GM19397 (cell line): ENCODE results near the gene TMEM208.

Experiments
- ATAC-seq: cut with Tn5 transposase; IDR thresholded peaks from one replicate; pipeline ENCODE4 v1.9.1; 2021; ENCODE audit warnings: mild to moderate bottlenecking, moderate library complexity; ENCODE audit not compliant: unreplicated experiment

Gene TMEM208

GRCh38 chr16:67271446-67271845 lies 44.5 kb downstream of the TMEM208 start:
- no peak for ATAC-seq

- no peak for ATAC-seq
Measured at GRCh38 chr16:67275321-67275720, 48.4 kb downstream of the TMEM208 start.

- no peak for ATAC-seq
Measured at GRCh38 chr16:67277294-67277998, 50.5 kb downstream of the TMEM208 start.

DNA sequence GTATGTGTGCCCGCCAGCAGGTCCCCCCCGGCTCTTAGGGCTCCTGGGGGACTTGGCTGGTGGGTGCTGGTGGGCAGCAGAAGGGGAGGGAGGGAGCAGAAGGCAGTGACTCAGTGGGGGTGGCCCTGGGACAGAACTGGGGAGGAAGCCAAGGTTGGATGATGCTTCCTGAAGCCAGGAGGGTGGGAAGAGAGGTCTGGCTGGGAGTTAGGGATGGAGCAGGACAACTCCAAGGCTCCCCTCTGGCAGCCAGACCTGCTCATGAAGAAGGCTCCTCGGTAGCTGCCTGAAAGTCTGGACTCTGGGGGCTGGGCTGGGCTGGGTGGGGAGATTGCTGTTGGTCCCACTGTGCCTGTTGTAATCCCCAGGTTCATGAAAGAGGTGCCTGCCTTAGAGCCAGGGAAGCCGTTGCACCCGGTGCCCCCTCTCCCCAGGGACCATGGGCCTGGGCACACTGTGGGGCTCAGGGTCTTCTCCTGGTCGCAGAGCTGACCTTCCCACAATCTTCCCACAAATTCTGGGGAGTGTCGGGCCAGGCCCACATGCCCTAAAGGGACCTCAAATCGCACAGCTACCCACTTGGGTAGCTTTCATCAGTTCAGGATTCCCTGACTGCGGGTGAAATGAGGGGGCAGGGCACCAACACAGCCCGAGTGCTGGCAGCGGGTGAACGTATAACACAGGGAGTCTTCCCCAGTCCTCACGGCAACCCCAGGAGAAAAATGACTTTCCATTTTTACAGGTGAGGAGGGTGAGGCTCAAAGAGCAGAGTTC lies 51.3 kb downstream of the TMEM208 start:
- no peak for ATAC-seq
